ENCODE data around the gene KAZN. TPM values are rescaled to one million over a fixed set of nuclear protein-coding genes. Genes with fewer than 3 reads are reported as not detected.

The KAZN gene
- total and polyA plus RNA-seq, 4 donors = 7.6 to 18.8 (median 11.2) TPM

DNA sequence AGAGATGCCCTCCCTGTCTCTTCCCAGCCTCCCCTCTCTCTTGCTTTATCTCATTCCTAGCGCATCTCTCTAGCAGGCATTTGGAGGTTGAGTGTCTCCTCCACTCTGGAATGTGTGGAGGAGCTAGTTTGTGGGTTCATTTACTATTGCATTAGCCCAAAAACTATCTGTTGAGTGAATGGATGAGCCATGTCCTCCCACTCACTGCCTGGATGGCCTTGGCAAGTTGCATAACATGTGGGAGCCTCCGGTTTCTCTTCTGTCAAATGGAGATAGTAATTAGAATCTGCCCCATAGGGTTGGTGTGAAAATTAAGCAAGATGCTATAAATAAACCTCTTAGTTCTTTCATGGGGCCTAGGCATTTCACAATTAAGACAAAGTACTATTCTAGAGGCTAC lies 181.8 kb downstream of the KAZN start:
- ATAC-seq (ENCODE audit: insufficient read depth, low FRiP score) (no peak), DNase-seq (no peak)
- Histone ChIP-seq H3K9ac (ENCODE audit: insufficient read depth in 1 of 2, low read length in 2 of 2) (no peak overlapping the region), H3K9me3 (ENCODE audit: control insufficient read depth in 4 of 4, insufficient read depth in 3 of 4, low read length in 3 of 4) (no peaks in the 10 kb centered on the region), H3K36me3 (ENCODE audit: control insufficient read depth in 4 of 4, insufficient read depth in 4 of 4, low read length in 4 of 4) (no peaks in the 10 kb centered on the region), H3K4me1 (ENCODE audit: control insufficient read depth in 5 of 5, insufficient read depth in 5 of 5, low read length in 5 of 5) (peaks cover 0 to 10% (median 0%) of the 10 kb centered on the region in 5 donors), H3K27me3 (ENCODE audit: control insufficient read depth in 3 of 3, insufficient read depth in 3 of 3, low read length in 2 of 3) (no peaks in the 10 kb centered on the region), H3K4me3 (no peak overlapping the region), H3K27ac (ENCODE audit: low read depth in 1 of 2, low read length in 1 of 2) (no peak overlapping the region)
- 55 to 73% methylated on average over 2 of the region's 2 CpGs for WGBS, 2 donors
- no peak for TF ChIP-seq CTCF (IDR thresholded peaks at IDR 0.05; ENCODE audit: control extremely low read depth, extremely low read depth)

- Histone ChIP-seq H3K36me3 (ENCODE audit: control insufficient read depth in 4 of 4, insufficient read depth in 4 of 4, low read length in 4 of 4) (no peaks in the 10 kb centered on the region), H3K27ac (ENCODE audit: low read depth in 1 of 2, low read length in 1 of 2) (no peak overlapping the region), H3K4me3 (no peak overlapping the region), H3K4me1 (ENCODE audit: control insufficient read depth in 5 of 5, insufficient read depth in 5 of 5, low read length in 5 of 5) (peaks cover 0 to 17% (median 3%) of the 10 kb centered on the region in 5 donors), H3K27me3 (ENCODE audit: control insufficient read depth in 3 of 3, insufficient read depth in 3 of 3, low read length in 2 of 3) (no peaks in the 10 kb centered on the region), H3K9me3 (ENCODE audit: control insufficient read depth in 4 of 4, insufficient read depth in 3 of 4, low read length in 3 of 4) (no peaks in the 10 kb centered on the region), H3K9ac (ENCODE audit: insufficient read depth in 1 of 2, low read length in 2 of 2) (no peak overlapping the region)
- DNase-seq = no peak
- TF ChIP-seq CTCF (IDR thresholded peaks at IDR 0.05; ENCODE audit: control extremely low read depth, extremely low read depth) = no peak
- ATAC-seq (ENCODE audit: insufficient read depth, low FRiP score) = no peak
- WGBS, 2 donors = 94 to 98% methylated on average over 5 of the region's 5 CpGs
Observed at GRCh38 chr1:14781811-14782210, 183.3 kb downstream of the KAZN start.

DNA sequence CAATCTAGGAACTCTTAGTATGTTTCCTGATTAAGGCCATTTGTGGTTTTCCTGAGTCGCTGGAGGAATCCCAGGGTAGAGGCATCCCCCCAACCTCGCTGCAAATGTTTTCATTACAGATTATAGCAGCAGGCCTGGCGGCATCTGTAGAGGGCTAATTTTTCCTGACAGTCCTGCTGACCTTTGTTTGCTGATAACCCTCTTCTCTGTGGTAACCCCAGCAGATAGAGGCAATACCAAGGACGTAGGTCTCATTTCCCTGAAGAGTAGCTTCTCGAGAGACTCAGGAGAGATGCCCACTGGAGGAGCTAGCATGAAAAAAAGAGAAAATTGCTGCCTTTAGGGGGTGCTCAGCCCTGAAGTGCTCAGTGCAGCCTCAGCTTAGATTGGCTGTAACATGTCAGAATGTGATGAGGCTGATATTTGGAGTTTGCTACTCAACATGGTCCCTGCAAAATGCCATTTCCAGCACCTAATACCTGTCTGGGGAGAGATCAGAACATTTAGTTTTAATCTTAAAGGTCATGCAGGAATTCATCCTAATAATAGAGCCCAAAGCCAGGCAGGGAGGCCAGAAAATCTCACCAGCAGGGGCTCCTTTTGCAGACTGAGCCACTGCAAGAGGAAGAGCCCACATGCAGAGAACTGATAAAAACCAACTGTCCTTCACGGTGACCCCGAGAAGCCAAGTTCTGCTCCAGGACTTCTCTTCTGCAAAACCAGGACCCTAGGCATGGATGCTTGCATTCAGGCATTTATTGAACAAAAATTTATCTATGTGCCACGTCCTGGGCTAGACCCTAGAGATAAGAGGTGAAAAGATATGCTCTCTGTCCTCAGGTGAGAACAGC lies 184.5 kb downstream of the KAZN start:
- H3K4me1 ChIP-seq (ENCODE audit: control insufficient read depth in 5 of 5, insufficient read depth in 5 of 5, low read length in 5 of 5) = peaks cover 0 to 23% (median 7%) of the 10 kb centered on the region in 5 donors
- H3K9ac ChIP-seq (ENCODE audit: insufficient read depth in 1 of 2, low read length in 2 of 2) = no peak overlapping the region
- H3K27ac ChIP-seq (ENCODE audit: low read depth in 1 of 2, low read length in 1 of 2) = no peak overlapping the region
- no peaks in the 10 kb centered on the region for H3K9me3 ChIP-seq (ENCODE audit: control insufficient read depth in 4 of 4, insufficient read depth in 3 of 4, low read length in 3 of 4)
- no peak for TF ChIP-seq CTCF (IDR thresholded peaks at IDR 0.05; ENCODE audit: control extremely low read depth, extremely low read depth)
- ATAC-seq (ENCODE audit: insufficient read depth, low FRiP score) (no peak), DNase-seq (peak in 2 of 3 donors; percentile 13 to 24)
- WGBS, 2 donors = 58 to 63% methylated on average over 8 of the region's 8 CpGs
- H3K4me3 ChIP-seq = no peak overlapping the region
- no peaks in the 10 kb centered on the region for H3K27me3 ChIP-seq (ENCODE audit: control insufficient read depth in 3 of 3, insufficient read depth in 3 of 3, low read length in 2 of 3)
- no peaks in the 10 kb centered on the region for H3K36me3 ChIP-seq (ENCODE audit: control insufficient read depth in 4 of 4, insufficient read depth in 4 of 4, low read length in 4 of 4)

Measured in lung (tissue), 12 donors.